ENCODE measurements around the gene FARP1. TPM values are rescaled to one million over a fixed set of nuclear protein-coding genes. Genes with fewer than 3 reads are reported as not detected.

FARP1 gene
- total RNA-seq, 1 donor from 2014 or later: 71.3 TPM

GRCh38 chr13:98240135-98240534 is 97.2 kb downstream of the FARP1 start:
- no peak for DNase-seq (ENCODE audit: low spot score)
- intact Hi-C loops (cut with DNase I): no loop called here

- intact Hi-C loops (cut with DNase I): no loop called here
- DNase-seq (ENCODE audit: low spot score): no peak
These were observed 98.1 kb downstream of the FARP1 start for GRCh38 chr13:98240974-98241373.

DNA sequence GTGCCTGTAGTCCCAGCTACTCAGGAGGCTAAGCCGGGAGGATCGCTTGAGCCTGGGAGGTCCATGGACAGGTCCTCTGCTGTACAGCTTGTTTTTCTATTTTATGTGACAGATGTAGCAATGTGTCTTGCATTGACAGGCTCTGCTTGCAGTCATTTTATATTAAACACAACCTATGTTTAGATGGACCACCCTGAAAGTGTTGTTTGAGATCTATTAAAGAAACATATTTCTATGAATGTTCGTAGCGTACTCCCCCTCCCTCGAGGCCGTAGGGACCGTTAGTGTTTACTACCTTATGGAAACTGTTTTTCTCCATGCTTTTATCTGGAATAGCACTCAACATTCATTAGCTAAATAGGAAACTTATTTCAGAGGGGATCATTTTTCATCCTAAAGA is 99.1 kb downstream of the FARP1 start:
- intact Hi-C loops (cut with DNase I): no loop called here
- no peak for DNase-seq (ENCODE audit: low spot score)

DNA sequence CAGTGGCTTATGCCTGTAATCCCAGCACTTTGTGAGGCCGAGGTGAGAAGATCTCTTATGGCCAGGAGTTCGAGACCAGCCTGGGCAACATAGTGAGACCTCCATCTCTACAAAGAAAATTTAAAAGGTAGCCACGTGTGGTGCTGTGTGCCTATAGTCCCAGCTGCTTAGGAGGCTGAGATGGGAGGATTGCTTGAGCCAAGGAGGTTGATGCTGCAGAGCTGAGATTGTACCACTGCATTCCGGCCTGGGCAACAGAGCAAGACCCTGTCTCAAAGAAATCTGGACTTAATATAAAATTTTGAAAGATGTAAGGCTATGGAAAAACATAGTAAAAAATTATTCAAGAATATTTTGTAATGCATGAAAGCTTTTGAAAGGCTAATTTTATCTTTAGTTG is 99.5 kb downstream of the FARP1 start:
- no peak for DNase-seq (ENCODE audit: low spot score)
- intact Hi-C loops (cut with DNase I): no loop called here

- DNase-seq (ENCODE audit: low spot score): no peak
- intact Hi-C loops (cut with DNase I): no loop called here
These were observed 101.0 kb downstream of the FARP1 start for GRCh38 chr13:98243929-98244272.

DNA sequence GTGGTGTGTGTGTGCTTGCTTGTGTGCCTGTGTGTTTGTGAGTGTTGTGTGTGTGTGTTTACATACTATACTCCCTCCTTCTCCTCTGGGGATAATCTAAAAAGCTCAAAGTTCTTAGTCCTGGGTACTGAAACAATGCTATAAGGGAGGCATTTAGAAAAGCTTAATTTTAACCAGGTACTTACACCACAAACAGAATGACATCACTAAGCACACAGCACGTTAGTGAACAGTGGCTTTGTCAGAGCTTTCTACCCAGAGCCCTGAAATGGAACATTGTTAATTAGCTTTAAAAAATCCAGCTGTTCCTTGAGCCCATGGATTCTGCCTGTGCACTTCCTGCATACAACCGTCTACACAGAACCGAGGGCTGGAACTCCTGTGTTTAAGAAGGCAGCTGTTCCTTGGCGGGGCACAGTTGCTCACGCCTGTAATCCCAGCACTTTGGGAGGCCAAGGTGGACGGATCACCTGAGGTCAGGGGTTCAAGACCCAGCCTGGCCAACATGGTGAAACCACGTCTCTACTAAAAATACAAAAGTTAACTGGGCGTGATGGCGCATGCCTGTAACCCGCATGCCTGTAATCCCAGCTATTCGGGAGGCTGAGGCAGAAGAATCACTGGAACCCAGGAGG is 103.8 kb downstream of the FARP1 start:
- intact Hi-C loops (cut with DNase I): no loop called here
- DNase-seq (ENCODE audit: low spot score): no peak

- intact Hi-C loops (cut with DNase I): no loop called here
These were observed 108.8 kb downstream of the FARP1 start for GRCh38 chr13:98251708-98252107.

GRCh38 chr13:98252931-98253470 is 110.1 kb downstream of the FARP1 start:
- intact Hi-C loops (cut with DNase I): no loop called here
- DNase-seq (ENCODE audit: low spot score): no peak

More at GRCh38 chr13:98251708-98252107, 108.8 kb downstream of the FARP1 start:
- DNase-seq (ENCODE audit: low spot score): no peak

DNA sequence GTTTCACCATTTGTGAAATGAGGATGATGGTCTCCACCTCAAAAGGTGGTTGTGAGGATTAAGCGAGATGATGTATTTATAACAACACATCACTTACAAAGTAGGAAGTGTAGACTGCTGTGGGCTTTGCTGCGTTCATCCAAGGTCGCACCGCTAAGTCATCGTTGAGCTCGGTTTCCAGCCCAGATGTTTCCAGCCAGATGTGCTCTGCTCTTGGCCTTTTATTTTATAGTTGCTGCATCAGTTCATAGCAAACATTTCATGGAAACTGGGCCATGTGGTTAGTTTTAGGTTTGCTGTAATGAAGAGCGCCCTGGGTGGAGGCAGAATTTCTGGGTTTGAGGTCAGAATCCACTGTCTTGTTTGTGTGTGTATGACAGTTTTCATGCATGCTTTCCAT is 110.6 kb downstream of the FARP1 start:
- intact Hi-C loops (cut with DNase I): no loop called here
- DNase-seq (ENCODE audit: low spot score): no peak

DNA sequence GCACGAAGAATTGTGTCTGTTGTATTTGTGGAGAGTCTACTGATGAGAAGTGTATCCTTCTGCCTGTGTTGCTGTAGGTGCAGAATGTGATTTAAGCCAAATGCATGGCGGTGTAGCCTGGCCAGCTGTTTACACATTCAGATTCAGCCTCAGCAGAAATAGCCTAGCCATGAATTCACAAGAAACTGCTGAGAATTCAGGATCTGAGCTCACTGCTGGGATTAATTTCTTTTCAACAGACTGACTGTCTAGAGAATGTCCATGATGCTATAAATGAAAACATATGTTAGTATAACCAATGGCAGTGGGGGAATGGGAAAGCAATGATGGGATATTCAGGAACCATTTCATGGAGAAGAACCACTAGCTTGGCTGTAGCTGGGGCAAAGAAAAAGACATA is 111.6 kb downstream of the FARP1 start:
- DNase-seq (ENCODE audit: low spot score): no peak
- intact Hi-C loops (cut with DNase I): no loop called here

DNA sequence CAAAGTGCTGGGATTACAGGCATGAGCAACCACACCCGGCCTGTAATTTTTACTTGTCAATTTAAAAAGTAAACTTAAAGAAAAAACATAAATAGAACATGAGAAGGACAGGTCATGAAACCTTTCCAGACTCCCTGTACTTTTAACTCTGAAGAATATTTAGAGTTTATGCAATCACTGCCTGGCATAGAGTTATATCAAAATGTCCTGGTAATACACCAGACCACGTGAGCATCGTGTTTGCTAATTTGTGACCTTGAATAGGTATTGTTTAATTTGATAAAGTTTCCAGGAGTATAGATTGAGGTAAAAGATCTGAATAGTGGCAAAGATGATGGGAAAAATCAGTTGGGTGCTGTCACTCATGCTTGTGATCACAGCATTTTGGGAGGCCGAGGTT is 115.3 kb downstream of the FARP1 start:
- intact Hi-C loops (cut with DNase I): no loop called here
- DNase-seq (ENCODE audit: low spot score): no peak

- intact Hi-C loops (cut with DNase I): no loop called here
- DNase-seq (ENCODE audit: low spot score): no peak
These were observed 117.7 kb downstream of the FARP1 start for GRCh38 chr13:98260357-98261164.

DNA sequence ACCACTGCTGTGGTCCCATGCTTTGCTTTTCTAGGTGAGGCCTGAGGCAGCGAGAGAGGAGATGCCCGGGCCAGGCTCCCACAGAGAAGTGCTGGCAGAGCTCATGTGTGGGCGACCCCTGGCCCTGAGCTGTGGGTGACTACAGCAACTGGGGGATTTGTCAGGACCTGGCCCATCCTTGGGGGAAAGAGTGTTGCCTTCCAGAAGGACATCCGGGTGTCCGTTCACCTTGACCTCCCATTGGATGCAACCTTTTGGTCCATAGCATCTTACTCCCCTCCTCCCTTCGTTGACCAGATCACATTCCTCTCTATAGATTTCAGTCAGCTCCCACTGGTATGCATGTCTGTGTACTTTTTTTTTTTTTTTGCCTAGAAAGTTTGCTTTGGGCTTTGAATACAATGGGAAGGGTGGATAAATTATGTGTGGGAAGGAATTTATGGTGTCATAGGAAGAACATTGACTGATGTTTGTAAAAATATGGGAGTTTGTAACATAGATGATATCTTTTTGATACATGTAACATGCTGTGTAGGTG is 118.3 kb downstream of the FARP1 start:
- intact Hi-C loops (cut with DNase I): no loop called here
- no peak for DNase-seq (ENCODE audit: low spot score)

- intact Hi-C loops (cut with DNase I): no loop called here
- DNase-seq (ENCODE audit: low spot score): no peak
These were observed 119.4 kb downstream of the FARP1 start for GRCh38 chr13:98262292-98262691.

DNA sequence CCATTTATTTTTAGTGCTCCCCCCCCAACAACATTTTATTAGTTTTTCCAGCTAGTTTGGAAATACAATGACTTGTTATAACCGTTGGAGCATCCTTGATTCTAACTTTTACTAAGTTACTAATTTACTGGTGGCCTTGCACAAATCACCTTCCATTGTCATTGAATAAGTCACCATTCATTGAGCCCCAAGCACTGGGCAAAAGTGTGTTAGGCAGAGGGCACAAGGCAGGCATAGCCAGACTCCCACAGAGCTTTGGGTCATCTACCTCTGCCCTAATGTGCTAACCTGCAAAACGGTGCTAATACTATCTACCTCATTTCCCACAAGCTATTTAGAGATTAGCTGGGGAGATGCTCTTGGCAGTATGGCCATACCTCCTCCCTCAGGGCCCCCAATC is 120.9 kb downstream of the FARP1 start:
- intact Hi-C loops (cut with DNase I): no loop called here
- DNase-seq (ENCODE audit: low spot score): no peak

- intact Hi-C loops (cut with DNase I): no loop called here
- DNase-seq (ENCODE audit: low spot score): no peak
These were observed 122.0 kb downstream of the FARP1 start for GRCh38 chr13:98264877-98265276.

GRCh38 chr13:98265692-98266551 is 123.0 kb downstream of the FARP1 start:
- no peak for DNase-seq (ENCODE audit: low spot score)
- intact Hi-C loops (cut with DNase I): no loop called here

- intact Hi-C loops (cut with DNase I): no loop called here
- DNase-seq (ENCODE audit: low spot score): no peak
These were observed 124.4 kb downstream of the FARP1 start for GRCh38 chr13:98267080-98267912.

DNA sequence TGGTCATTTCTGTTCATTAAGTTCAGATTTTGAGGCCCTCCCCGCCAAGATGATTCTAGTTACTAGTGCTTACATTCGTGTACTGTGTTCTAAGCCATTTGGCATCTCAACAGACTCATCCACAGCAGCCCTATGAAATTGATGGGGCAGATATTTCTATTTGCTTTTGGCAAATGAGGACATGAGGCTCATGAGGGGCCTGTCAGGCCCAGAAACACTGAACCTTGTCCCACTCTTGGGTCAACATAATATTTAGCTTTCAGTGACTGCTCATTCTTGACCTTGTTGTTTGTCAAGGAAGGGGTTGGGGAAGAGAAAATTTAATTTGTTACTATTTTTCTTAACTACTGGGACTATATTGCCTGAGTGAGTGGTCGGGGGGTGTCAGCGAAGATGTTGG is 126.5 kb downstream of the FARP1 start:
- no peak for DNase-seq (ENCODE audit: low spot score)
- intact Hi-C loops (cut with DNase I): no loop called here
